Left lung (tissue), 10 donors: ENCODE measurements around the gene GARIN3. TPM values are rescaled to one million over a fixed set of nuclear protein-coding genes. Genes with fewer than 3 reads are reported as not detected.
A peak's percentile ranks its signal among the peaks of the same experiment; 100 is the strongest.

Source experiments
- ATAC-seq: fragments of 200-7000 bp; cut with Tn5 transposase; one replicate; pipeline ENCODE4 v1.9.1; 2020; ENCODE audit warnings: moderate library complexity
- DNase-seq, 4 donors: peaks; one replicate each; pipeline ENCODE4 v3.0.0-alpha.2; 2013 to 2020
- H3K27ac ChIP-seq, 2 donors: fragments of 200-600 bp; sonication (generic) in 1 of 2; one replicate each; pipeline versions ENCODE4 v1.5.0 to v1.8.0; 2020 to 2021
- H3K27me3 ChIP-seq, 2 donors: fragments of 200-600 bp; sonication (generic) in 1 of 2; one replicate each; pipeline versions ENCODE4 v1.5.0 to v1.8.0; 2020 to 2021
- H3K36me3 ChIP-seq, 2 donors: fragments of 200-600 bp; sonication (generic) in 1 of 2; one replicate each; pipeline versions ENCODE4 v1.5.0 to v1.8.0; 2020 to 2021
- H3K4me1 ChIP-seq, 2 donors: fragments of 200-600 bp; one replicate each; pipeline ENCODE4 v1.8.0; 2021
- H3K4me3 ChIP-seq, 2 donors: fragments of 200-600 bp; sonication (generic) in 1 of 2; one replicate each; pipeline versions ENCODE4 v1.5.0 to v1.8.0; 2020 to 2021; ENCODE audit warnings: mild to moderate bottlenecking in 1 of 2
- H3K9me3 ChIP-seq, 2 donors: fragments of 200-600 bp; sonication (generic) in 1 of 2; one replicate each; pipeline versions ENCODE4 v1.5.0 to v1.8.0; 2020 to 2021
- intact Hi-C, 2 donors: fragments of 100-400 bp; cut with DNase I; formaldehyde crosslinking; loops; one replicate each; pipeline versions ENCODE4 v1.11.2 to v1.14.2; 2022
- polyA plus RNA-seq, 6 donors: library from polyadenylated mRNA; unstranded; fragments of 120-200 nt; gene quantifications; one replicate each; pipeline ENCODE4 v1.2.1, GENCODE V29; 2013; ENCODE audit not compliant: insufficient read length in 6 of 6
- total RNA-seq, 2 donors: library from RNA; stranded (reverse); fragmentation: NEBNext Ultra II Directional; extraction: Animal tissue kit (Norgen Biotek cat#: 25700); gene quantifications; one replicate each; pipeline ENCODE4 v1.2.1, GENCODE V29; 2021
- TF ChIP-seq, protein P1 (sequence below), 2 donors: fragments of 200-600 bp; sonication (generic) in 1 of 2; IDR thresholded peaks; one replicate each; pipeline versions ENCODE4 v1.5.0 to v1.8.0; 2021; ENCODE audit warnings: antibody characterized with exemption in 2 of 2
- donor health status: DM: no; HTN: yes; CAD: no.
- donor health status: DM: no; HTN: no; CAD: no.

GARIN3 gene
- total and polyA plus RNA-seq, 8 donors = not detected

DNA sequence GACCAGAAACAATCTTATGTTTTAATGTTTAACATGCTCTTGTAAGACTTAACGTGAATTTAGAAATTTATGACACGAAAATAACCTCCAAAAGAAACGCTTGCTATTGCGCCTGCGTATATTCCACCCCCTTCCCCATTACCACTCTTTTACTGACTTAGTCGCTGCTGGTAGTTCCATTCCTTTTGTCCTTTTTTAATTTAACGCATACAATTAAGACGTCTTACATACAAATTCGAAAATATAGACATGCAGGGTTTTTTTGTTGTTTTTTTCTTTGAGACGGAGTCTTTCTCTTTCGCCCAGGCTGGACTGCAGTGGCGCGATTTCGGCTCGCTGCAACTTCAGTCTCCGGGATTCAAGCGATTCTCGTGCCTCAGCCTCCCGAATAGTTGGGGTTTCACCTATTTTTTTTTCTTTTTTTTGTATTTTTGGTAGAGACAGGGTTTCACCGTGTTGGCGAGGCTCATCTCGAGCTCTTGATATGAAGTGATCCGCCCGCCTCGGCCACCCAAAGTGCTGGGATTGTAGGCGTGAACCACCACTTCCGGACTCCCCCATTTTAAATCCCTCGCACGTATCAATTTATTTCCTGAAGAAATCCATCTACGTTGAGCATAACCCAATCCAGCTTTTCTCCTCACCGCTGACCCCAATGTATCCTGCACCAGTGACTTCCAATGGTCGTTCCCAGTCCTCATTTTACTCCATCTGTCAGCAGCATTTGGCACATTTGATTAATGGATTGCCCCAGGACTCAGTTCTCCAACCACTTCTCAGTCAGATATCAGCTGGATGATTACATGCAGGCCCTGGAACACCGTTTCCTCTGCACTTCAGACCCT lies 22.7 kb downstream of the GARIN3 start:
- peaks cover 0 to 9% of the 10 kb centered on the region in 2 donors for H3K36me3 ChIP-seq
- peak; percentile 76 for ATAC-seq
- H3K9me3 ChIP-seq = no peaks in the 10 kb centered on the region
- no peaks in the 10 kb centered on the region for H3K27me3 ChIP-seq
- peak overlapping the region; percentile 66 to 83 for H3K4me3 ChIP-seq
- TF ChIP-seq, protein P1, sequence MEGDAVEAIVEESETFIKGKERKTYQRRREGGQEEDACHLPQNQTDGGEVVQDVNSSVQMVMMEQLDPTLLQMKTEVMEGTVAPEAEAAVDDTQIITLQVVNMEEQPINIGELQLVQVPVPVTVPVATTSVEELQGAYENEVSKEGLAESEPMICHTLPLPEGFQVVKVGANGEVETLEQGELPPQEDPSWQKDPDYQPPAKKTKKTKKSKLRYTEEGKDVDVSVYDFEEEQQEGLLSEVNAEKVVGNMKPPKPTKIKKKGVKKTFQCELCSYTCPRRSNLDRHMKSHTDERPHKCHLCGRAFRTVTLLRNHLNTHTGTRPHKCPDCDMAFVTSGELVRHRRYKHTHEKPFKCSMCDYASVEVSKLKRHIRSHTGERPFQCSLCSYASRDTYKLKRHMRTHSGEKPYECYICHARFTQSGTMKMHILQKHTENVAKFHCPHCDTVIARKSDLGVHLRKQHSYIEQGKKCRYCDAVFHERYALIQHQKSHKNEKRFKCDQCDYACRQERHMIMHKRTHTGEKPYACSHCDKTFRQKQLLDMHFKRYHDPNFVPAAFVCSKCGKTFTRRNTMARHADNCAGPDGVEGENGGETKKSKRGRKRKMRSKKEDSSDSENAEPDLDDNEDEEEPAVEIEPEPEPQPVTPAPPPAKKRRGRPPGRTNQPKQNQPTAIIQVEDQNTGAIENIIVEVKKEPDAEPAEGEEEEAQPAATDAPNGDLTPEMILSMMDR (IDR thresholded peaks at IDR 0.05) = no peak
- peak overlapping the region; percentile 91 to 94 for H3K27ac ChIP-seq
- peaks cover 0 to 16% of the 10 kb centered on the region in 2 donors for H3K4me1 ChIP-seq
- peak in 3 of 4 donors; percentile 47 to 51 (median 47) for DNase-seq
- intact Hi-C loops = no loop called here

DNA sequence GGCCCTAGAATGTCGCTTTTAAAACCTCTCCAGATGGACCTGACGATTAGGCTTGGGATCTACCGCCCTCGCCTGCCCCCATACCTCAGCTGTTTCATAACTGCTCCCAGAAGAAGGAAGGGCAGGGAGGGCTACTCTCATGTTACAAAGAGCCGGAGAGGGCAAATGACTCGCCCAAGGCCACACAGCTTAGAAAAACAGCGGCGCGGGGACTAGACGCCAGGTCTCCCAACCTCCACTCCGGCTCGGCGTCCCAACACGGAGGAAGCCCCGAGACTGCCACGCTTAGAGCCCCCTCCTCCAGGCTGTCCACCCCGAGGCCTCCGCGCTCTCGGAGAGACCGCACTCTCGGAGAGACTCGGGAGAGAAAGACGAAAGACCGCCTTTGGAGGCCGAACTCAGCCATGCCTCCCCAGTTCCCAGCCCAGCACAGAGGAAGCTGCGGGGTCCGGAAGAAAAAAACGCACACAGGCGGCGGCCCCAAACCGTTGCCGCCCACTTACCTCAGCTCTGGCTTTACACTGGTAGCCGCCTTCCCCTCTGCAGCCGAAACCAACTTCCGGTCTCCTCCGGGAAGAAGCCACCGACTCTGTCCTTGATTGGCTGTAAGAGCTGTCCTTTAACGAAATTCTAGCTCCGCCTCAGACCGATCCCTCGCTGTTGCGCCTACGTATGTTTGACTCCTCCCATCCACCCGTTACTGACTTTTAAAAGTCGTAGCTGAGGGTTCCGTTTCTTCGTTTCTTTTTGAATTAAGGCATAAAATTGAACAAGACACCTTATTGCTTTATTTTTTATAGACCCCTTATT lies 23.5 kb downstream of the GARIN3 start, which contains the start of gene MED7:
MED7 (minus strand) TSS at position 549 of the 810 bp plus-strand sequence. CDS start 3,434 bp downstream, outside the sequence.
- H3K4me1 ChIP-seq = peaks cover 0 to 16% of the 10 kb centered on the region in 2 donors
- peak within 1 kb of the TSS; percentile 91 to 94 for H3K27ac ChIP-seq
- DNase-seq (peak; percentile 94 to 99 (median 97)), ATAC-seq (peak; percentile 99)
- no peaks in the 10 kb centered on the region for H3K9me3 ChIP-seq
- H3K4me3 ChIP-seq = peak within 1 kb of the TSS; percentile 66 to 83
- no peaks in the 10 kb centered on the region for H3K27me3 ChIP-seq
- peaks cover 0 to 18% of the 10 kb centered on the region in 2 donors for H3K36me3 ChIP-seq
- TF ChIP-seq, protein P1 (IDR thresholded peaks at IDR 0.05) = no peak
- intact Hi-C loops = no loop called here

DNA sequence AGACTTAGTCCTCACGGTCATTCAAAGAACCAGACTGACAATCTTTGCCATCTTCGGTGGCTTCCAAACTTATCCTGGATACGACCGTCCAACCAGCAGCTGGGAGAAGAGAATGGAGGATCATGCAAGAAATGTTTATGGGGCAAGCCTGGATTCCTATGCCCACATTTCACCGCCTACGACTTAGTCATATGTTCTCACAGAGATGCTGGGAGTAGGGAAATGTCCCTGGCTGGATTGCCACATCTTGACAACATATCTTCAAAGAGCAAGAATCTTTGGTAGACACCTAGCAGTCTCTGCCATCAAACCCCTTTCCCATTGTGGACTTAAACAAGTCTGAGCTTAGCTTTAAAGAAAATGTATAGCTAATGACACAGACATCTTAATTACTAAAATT lies 28.4 kb downstream of the GARIN3 start:
- TF ChIP-seq, protein P1 (IDR thresholded peaks at IDR 0.05) = no peak
- Histone ChIP-seq H3K9me3 (no peaks in the 10 kb centered on the region), H3K36me3 (peaks cover 0 to 31% of the 10 kb centered on the region in 2 donors), H3K27me3 (no peaks in the 10 kb centered on the region), H3K4me3 (no peak overlapping the region), H3K4me1 (peaks cover 0 to 14% of the 10 kb centered on the region in 2 donors), H3K27ac (no peak overlapping the region)
- intact Hi-C loops = no loop called here
- no peak for ATAC-seq
- DNase-seq = no peak

DNA sequence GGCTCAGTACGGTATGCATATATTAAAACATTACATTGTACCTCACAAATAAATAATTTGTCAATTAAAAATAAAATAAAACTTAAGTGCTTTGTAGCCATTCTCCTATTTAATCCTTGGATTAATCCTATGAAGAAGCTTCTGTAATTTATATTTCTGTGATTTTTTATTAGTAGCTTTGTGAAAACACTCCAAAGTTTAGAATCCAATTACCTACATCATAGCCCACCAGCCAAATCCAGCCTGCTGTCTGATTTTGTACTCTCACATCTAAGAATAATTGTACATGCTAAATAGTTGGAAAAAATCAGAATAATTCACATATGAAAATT lies 33.8 kb downstream of the GARIN3 start:
- ATAC-seq (no peak), DNase-seq (no peak)
- Histone ChIP-seq H3K9me3 (no peaks in the 10 kb centered on the region), H3K4me3 (no peak overlapping the region), H3K4me1 (peaks cover 0 to 4% of the 10 kb centered on the region in 2 donors), H3K27ac (no peak overlapping the region), H3K27me3 (no peaks in the 10 kb centered on the region), H3K36me3 (peaks cover 0 to 10% of the 10 kb centered on the region in 2 donors)
- TF ChIP-seq, protein P1 (IDR thresholded peaks at IDR 0.05) = no peak
- intact Hi-C loops = no loop called here

DNA sequence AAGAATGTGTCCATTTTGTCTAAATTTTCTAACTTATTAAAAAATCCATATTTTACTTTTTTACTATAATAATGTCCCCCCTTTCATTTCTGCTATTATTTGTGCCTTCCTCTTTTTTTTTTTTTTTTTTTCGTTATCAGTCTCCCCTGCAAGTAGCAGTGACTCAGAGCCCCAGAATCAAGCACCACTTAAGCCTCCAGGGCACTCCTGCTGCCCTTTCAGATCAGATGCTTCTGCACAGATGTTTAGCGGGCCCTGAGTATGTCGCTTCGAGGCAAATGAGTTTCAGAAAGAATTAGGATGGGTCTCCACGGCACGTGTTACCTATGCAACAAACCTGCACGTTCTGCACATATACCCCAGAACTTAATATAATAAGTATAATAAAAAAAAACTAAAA lies 35.1 kb downstream of the GARIN3 start:
- no peak overlapping the region for H3K4me3 ChIP-seq
- no peak overlapping the region for H3K27ac ChIP-seq
- no peaks in the 10 kb centered on the region for H3K36me3 ChIP-seq
- intact Hi-C loops = no loop called here
- H3K27me3 ChIP-seq = no peaks in the 10 kb centered on the region
- no peaks in the 10 kb centered on the region for H3K9me3 ChIP-seq
- TF ChIP-seq, protein P1 (IDR thresholded peaks at IDR 0.05) = no peak
- ATAC-seq = peak; percentile 91
- DNase-seq = no peak
- H3K4me1 ChIP-seq = peaks cover 0 to 4% of the 10 kb centered on the region in 2 donors
